GM12892 (cell line): ENCODE data around the gene ARID3A.

Experiments
- POLR2A ChIP-seq: IDR thresholded peaks from 2 replicates; pipeline ENCODE4 v1.6.1; 2011; ENCODE audit warnings: low read depth, low read length, control low read depth
- POLR2AphosphoS5 ChIP-seq: IDR thresholded peaks from 2 replicates; pipeline ENCODE4 v1.6.1; 2011; ENCODE audit warnings: low read depth, low read length, control low read depth

- TF ChIP-seq POLR2AphosphoS5 (no peak), POLR2A (no peak)
Observed at GRCh38 chr19:902093-902370, 23.8 kb upstream of the ARID3A start.
